ENCODE measurements around the gene ZBED6.

GRCh38 chr1:203772836-203773235 lies 22.6 kb upstream of the ZBED6 start:
- TF ChIP-seq POLR2A (IDR thresholded peaks at IDR 0.05) (no peak), CTCF (IDR thresholded peaks at IDR 0.05) (no peak)

Data from ovary (tissue), 3 donors.